ENCODE data around the gene ANKS1A.
A peak's percentile ranks its signal among the peaks of the same experiment; 100 is the strongest.
"Not testable (repeated sequence)": the region's sequence is repeated elsewhere in the genome, so short reads cannot be mapped to it uniquely, and the experiment has no call there.

Gene ANKS1A

GRCh38 chr6:34884073-34884472, 5.0 kb upstream of the ANKS1A start:
- DNase-seq (ENCODE audit: low spot score) = not testable (repeated sequence)

GRCh38 chr6:34884996-34885395, 4.1 kb upstream of the ANKS1A start:
- DNase-seq (ENCODE audit: low spot score) = no peak

- not testable (repeated sequence) for DNase-seq (ENCODE audit: low spot score)
These were observed 3.2 kb upstream of the ANKS1A start for GRCh38 chr6:34885837-34886236.

GRCh38 chr6:34887753-34888513, 1.1 kb upstream of the ANKS1A start, which contains the start of gene TAF11:
Gene TAF11, minus strand, starts transcription at chr6:34888042. Its CDS starts 85 bp downstream, at chr6:34887957.
- peak; percentile 89 for DNase-seq (ENCODE audit: low spot score)

GRCh38 chr6:34888514-34888856, 570 bp upstream of the ANKS1A start:
- DNase-seq (ENCODE audit: low spot score) = no peak

GRCh38 chr6:34890533-34890925, 1.5 kb downstream of the ANKS1A start:
- DNase-seq (ENCODE audit: low spot score) = no peak

- no peak for DNase-seq (ENCODE audit: low spot score)
These were observed 2.2 kb downstream of the ANKS1A start for GRCh38 chr6:34891296-34891695.

GRCh38 chr6:34894693-34895092, 5.6 kb downstream of the ANKS1A start:
- no peak for DNase-seq (ENCODE audit: low spot score)

- DNase-seq (ENCODE audit: low spot score) = no peak
These were observed 8.1 kb downstream of the ANKS1A start for GRCh38 chr6:34897130-34897529.

GRCh38 chr6:34897716-34898115, 8.7 kb downstream of the ANKS1A start:
- DNase-seq (ENCODE audit: low spot score) = no peak

- DNase-seq (ENCODE audit: low spot score) = not testable (repeated sequence)
These were observed 10.7 kb downstream of the ANKS1A start for GRCh38 chr6:34899748-34900147.

GRCh38 chr6:34900321-34901031, 11.4 kb downstream of the ANKS1A start:
- DNase-seq (ENCODE audit: low spot score) = no peak

- DNase-seq (ENCODE audit: low spot score) = no peak
These were observed 12.9 kb downstream of the ANKS1A start for GRCh38 chr6:34901930-34902329.

GRCh38 chr6:34904990-34905613, 16.0 kb downstream of the ANKS1A start:
- no peak for DNase-seq (ENCODE audit: low spot score)

GRCh38 chr6:34906826-34907225, 17.8 kb downstream of the ANKS1A start:
- no peak for DNase-seq (ENCODE audit: low spot score)

GRCh38 chr6:34908194-34908593, 19.1 kb downstream of the ANKS1A start:
- no peak for DNase-seq (ENCODE audit: low spot score)

- DNase-seq (ENCODE audit: low spot score) = no peak
These were observed 20.3 kb downstream of the ANKS1A start for GRCh38 chr6:34909320-34909883.

GRCh38 chr6:34911822-34912221, 22.8 kb downstream of the ANKS1A start:
- DNase-seq (ENCODE audit: low spot score) = no peak

- no peak for DNase-seq (ENCODE audit: low spot score)
These were observed 23.8 kb downstream of the ANKS1A start for GRCh38 chr6:34912715-34913464.

- DNase-seq (ENCODE audit: low spot score) = no peak
These were observed 25.3 kb downstream of the ANKS1A start for GRCh38 chr6:34914358-34914757.

GRCh38 chr6:34916348-34916967, 27.4 kb downstream of the ANKS1A start:
- DNase-seq (ENCODE audit: low spot score) = no peak

Measured in D341Med (cell line).